HepG2 (cell line): ENCODE measurements around the gene GAS2. TPM values are rescaled to one million over a fixed set of nuclear protein-coding genes. Genes with fewer than 3 reads are reported as not detected.
A peak's percentile ranks its signal among the peaks of the same experiment; 100 is the strongest.

Experiments
- ELF3 ChIP-seq: IDR thresholded peaks from 2 replicates; pipeline ENCODE4 v1.6.1; 2016; ENCODE audit warnings: missing genetic modification reagents, missing compliant biosample characterization
- GABPB1 ChIP-seq: IDR thresholded peaks from 2 replicates; pipeline ENCODE4 v1.6.1; 2016; ENCODE audit warnings: mild to moderate bottlenecking, missing genetic modification reagents, moderate library complexity, missing compliant biosample characterization
- HIVEP1 ChIP-seq: sonication (generic); formaldehyde crosslinking; IDR thresholded peaks from 2 replicates; pipeline ENCODE4 v1.4.0; 2020; ENCODE audit warnings: mild to moderate bottlenecking, missing genetic modification reagents
- LCORL ChIP-seq, 2 experiments: fragments of 450-650 bp in 1 of 2; sonication (generic) in 1 of 2; formaldehyde crosslinking in 1 of 2; IDR thresholded peaks; 2 replicates each; pipeline versions ENCODE4 v1.5.0 to v1.6.1; 2017 to 2020; ENCODE audit warnings: antibody characterized with exemption in 1 of 2, missing genetic modification reagents in 1 of 2
- NFATC3 ChIP-seq: sonication (generic); formaldehyde crosslinking; IDR thresholded peaks from 2 replicates; pipeline ENCODE4 v1.5.1; 2020; ENCODE audit warnings: mild to moderate bottlenecking, missing genetic modification reagents
- ZNF326 ChIP-seq: sonication (generic); formaldehyde crosslinking; IDR thresholded peaks from 2 replicates; pipeline ENCODE4 v1.4.0; 2020; ENCODE audit warnings: missing genetic modification reagents, borderline replicate concordance
- ZNF484 ChIP-seq: sonication (generic); formaldehyde crosslinking; IDR thresholded peaks from 2 replicates; pipeline ENCODE4 v1.5.1; 2020; ENCODE audit warnings: mild to moderate bottlenecking, low read depth, missing genetic modification reagents, borderline replicate concordance
- ZNF598 ChIP-seq: sonication (generic); formaldehyde crosslinking; IDR thresholded peaks from 2 replicates; pipeline ENCODE4 v1.5.1; 2020; ENCODE audit warnings: mild to moderate bottlenecking, missing genetic modification reagents, borderline replicate concordance
- polyA plus RNA-seq, 8 experiments: library from polyadenylated mRNA; depleted of rRNA in 3 of 8; stranded (reverse) in 7 of 8; unstranded in 1 of 8; fragments of >200 nt; fragmentation: Illumina TruSeq in 4 of 8; extraction: Trizol in 4 of 8; gene quantifications; 2 replicates each; pipeline versions ENCODE4 v1.2.1 to v1.2.3, GENCODE V29; 2011 to 2016; ENCODE audit warnings: low read depth in 4 of 8, missing spikeins in 1 of 8, mixed read lengths in 1 of 8; ENCODE audit not compliant: insufficient read depth in 1 of 8
- total RNA-seq, 5 experiments: library from RNA; depleted of rRNA; stranded (reverse); fragments of >200 nt; fragmentation: Illumina TruSeq; extraction: Trizol; gene quantifications; 2 replicates each; pipeline ENCODE4 v1.2.3, GENCODE V29; 2016; ENCODE audit warnings: low read depth in 1 of 5
- TF ChIP-seq, protein P1 (sequence below): sonication (generic); formaldehyde crosslinking; IDR thresholded peaks from 2 replicates; pipeline ENCODE4 v1.9.0; 2022; ENCODE audit warnings: missing genetic modification reagents, mild to moderate bottlenecking, borderline replicate concordance
- TF ChIP-seq, protein P2 (sequence below): sonication (generic); formaldehyde crosslinking; IDR thresholded peaks from 2 replicates; pipeline ENCODE4 v1.5.0; 2020; ENCODE audit warnings: missing genetic modification reagents
- TF ChIP-seq, protein P3 (sequence below): sonication (generic); formaldehyde crosslinking; IDR thresholded peaks from 2 replicates; pipeline ENCODE4 v1.4.0; 2020; ENCODE audit warnings: missing genetic modification reagents
- TF ChIP-seq, protein P4 (sequence below): sonication (generic); formaldehyde crosslinking; IDR thresholded peaks from 2 replicates; pipeline ENCODE4 v1.8.0; 2022; ENCODE audit warnings: missing genetic modification reagents, mild to moderate bottlenecking, moderate library complexity, borderline replicate concordance
- TF ChIP-seq, protein P5 (sequence below): sonication (generic); formaldehyde crosslinking; conservative IDR thresholded peaks from 2 replicates; pipeline ENCODE4 v1.4.0; 2020; ENCODE audit warnings: missing genetic modification reagents
- TF ChIP-seq, protein P6 (sequence below): sonication (generic); formaldehyde crosslinking; IDR thresholded peaks from 2 replicates; pipeline ENCODE4 v1.4.0; 2020; ENCODE audit warnings: missing genetic modification reagents

GAS2 gene
- total and polyA plus RNA-seq, 2 of the 13 experiments (the other 11 are each of a cell fraction or from before 2014, with no cell fraction given), result 26.0 to 85.1 TPM

DNA sequence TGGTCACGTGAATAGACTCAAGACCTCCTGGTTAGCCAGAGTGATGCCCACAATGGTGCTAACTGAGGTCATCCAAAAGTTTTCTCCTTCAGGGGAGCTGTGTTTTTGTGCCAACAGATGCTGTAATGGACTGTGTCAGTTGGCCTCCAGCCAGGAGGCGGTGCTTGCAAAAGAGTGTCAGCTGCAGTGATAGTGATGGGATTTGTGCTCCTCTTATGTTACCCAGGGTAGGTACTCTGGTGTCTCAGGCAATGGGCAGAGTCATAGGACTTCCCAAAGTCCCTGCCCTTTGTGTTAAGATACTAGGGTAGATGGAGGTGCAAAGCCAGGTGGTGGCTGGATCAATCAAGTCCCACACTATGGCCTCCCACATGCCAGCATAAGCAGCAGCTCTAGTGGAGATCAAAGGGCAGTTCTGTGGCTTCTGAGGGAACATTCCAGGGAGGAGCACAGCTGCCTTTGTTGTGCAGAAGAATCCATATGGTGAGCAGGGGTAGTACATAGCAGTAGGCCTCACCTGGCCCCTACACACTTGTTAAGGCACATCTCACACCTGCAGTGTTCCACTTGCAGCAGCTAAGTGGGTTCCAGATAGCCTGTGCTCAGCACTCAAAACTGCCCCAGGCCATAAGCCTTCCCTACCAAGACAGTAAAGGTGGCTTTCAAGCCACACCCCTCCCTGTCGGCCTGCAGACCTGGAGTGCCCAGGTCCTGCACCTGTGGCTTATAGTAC is 31.3 kb upstream of the GAS2 start (continued):
- TF ChIP-seq, protein P1, sequence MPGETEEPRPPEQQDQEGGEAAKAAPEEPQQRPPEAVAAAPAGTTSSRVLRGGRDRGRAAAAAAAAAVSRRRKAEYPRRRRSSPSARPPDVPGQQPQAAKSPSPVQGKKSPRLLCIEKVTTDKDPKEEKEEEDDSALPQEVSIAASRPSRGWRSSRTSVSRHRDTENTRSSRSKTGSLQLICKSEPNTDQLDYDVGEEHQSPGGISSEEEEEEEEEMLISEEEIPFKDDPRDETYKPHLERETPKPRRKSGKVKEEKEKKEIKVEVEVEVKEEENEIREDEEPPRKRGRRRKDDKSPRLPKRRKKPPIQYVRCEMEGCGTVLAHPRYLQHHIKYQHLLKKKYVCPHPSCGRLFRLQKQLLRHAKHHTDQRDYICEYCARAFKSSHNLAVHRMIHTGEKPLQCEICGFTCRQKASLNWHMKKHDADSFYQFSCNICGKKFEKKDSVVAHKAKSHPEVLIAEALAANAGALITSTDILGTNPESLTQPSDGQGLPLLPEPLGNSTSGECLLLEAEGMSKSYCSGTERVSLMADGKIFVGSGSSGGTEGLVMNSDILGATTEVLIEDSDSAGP, result peak; percentile 65
- TF ChIP-seq ZNF598 (CRISPR knock-in tag) (no peak), NFATC3 (CRISPR knock-in tag) (no peak), GABPB1 (CRISPR knock-in tag) (no peak), HIVEP1 (CRISPR knock-in tag) (no peak), ZNF326 (CRISPR knock-in tag) (no peak), ELF3 (CRISPR knock-in tag) (peak; percentile 32; the same call in 1 of the 2 replicates), LCORL (IDR thresholded peaks at IDR 0.05) (no peak), LCORL (CRISPR knock-in tag; IDR thresholded peaks at IDR 0.05) (0 out of 2 replicates have a peak, but pooled peaks have one; percentile 36), ZNF484 (no peak)
- TF ChIP-seq, protein P2, sequence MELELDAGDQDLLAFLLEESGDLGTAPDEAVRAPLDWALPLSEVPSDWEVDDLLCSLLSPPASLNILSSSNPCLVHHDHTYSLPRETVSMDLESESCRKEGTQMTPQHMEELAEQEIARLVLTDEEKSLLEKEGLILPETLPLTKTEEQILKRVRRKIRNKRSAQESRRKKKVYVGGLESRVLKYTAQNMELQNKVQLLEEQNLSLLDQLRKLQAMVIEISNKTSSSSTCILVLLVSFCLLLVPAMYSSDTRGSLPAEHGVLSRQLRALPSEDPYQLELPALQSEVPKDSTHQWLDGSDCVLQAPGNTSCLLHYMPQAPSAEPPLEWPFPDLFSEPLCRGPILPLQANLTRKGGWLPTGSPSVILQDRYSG (CRISPR knock-in tag), result no peak
- TF ChIP-seq, protein P3, sequence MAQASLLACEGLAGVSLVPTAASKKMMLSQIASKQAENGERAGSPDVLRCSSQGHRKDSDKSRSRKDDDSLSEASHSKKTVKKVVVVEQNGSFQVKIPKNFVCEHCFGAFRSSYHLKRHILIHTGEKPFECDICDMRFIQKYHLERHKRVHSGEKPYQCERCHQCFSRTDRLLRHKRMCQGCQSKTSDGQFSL (CRISPR knock-in tag), result no peak
- TF ChIP-seq, protein P4, sequence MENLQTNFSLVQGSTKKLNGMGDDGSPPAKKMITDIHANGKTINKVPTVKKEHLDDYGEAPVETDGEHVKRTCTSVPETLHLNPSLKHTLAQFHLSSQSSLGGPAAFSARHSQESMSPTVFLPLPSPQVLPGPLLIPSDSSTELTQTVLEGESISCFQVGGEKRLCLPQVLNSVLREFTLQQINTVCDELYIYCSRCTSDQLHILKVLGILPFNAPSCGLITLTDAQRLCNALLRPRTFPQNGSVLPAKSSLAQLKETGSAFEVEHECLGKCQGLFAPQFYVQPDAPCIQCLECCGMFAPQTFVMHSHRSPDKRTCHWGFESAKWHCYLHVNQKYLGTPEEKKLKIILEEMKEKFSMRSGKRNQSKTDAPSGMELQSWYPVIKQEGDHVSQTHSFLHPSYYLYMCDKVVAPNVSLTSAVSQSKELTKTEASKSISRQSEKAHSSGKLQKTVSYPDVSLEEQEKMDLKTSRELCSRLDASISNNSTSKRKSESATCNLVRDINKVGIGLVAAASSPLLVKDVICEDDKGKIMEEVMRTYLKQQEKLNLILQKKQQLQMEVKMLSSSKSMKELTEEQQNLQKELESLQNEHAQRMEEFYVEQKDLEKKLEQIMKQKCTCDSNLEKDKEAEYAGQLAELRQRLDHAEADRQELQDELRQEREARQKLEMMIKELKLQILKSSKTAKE (CRISPR knock-in tag), result no peak
- TF ChIP-seq, protein P5, sequence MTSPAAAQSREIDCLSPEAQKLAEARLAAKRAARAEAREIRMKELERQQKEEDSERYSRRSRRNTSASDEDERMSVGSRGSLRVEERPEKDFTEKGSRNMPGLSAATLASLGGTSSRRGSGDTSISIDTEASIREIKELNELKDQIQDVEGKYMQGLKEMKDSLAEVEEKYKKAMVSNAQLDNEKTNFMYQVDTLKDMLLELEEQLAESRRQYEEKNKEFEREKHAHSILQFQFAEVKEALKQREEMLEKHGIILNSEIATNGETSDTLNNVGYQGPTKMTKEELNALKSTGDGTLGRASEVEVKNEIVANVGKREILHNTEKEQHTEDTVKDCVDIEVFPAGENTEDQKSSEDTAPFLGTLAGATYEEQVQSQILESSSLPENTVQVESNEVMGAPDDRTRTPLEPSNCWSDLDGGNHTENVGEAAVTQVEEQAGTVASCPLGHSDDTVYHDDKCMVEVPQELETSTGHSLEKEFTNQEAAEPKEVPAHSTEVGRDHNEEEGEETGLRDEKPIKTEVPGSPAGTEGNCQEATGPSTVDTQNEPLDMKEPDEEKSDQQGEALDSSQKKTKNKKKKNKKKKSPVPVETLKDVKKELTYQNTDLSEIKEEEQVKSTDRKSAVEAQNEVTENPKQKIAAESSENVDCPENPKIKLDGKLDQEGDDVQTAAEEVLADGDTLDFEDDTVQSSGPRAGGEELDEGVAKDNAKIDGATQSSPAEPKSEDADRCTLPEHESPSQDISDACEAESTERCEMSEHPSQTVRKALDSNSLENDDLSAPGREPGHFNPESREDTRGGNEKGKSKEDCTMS, result no peak
- TF ChIP-seq, protein P6, sequence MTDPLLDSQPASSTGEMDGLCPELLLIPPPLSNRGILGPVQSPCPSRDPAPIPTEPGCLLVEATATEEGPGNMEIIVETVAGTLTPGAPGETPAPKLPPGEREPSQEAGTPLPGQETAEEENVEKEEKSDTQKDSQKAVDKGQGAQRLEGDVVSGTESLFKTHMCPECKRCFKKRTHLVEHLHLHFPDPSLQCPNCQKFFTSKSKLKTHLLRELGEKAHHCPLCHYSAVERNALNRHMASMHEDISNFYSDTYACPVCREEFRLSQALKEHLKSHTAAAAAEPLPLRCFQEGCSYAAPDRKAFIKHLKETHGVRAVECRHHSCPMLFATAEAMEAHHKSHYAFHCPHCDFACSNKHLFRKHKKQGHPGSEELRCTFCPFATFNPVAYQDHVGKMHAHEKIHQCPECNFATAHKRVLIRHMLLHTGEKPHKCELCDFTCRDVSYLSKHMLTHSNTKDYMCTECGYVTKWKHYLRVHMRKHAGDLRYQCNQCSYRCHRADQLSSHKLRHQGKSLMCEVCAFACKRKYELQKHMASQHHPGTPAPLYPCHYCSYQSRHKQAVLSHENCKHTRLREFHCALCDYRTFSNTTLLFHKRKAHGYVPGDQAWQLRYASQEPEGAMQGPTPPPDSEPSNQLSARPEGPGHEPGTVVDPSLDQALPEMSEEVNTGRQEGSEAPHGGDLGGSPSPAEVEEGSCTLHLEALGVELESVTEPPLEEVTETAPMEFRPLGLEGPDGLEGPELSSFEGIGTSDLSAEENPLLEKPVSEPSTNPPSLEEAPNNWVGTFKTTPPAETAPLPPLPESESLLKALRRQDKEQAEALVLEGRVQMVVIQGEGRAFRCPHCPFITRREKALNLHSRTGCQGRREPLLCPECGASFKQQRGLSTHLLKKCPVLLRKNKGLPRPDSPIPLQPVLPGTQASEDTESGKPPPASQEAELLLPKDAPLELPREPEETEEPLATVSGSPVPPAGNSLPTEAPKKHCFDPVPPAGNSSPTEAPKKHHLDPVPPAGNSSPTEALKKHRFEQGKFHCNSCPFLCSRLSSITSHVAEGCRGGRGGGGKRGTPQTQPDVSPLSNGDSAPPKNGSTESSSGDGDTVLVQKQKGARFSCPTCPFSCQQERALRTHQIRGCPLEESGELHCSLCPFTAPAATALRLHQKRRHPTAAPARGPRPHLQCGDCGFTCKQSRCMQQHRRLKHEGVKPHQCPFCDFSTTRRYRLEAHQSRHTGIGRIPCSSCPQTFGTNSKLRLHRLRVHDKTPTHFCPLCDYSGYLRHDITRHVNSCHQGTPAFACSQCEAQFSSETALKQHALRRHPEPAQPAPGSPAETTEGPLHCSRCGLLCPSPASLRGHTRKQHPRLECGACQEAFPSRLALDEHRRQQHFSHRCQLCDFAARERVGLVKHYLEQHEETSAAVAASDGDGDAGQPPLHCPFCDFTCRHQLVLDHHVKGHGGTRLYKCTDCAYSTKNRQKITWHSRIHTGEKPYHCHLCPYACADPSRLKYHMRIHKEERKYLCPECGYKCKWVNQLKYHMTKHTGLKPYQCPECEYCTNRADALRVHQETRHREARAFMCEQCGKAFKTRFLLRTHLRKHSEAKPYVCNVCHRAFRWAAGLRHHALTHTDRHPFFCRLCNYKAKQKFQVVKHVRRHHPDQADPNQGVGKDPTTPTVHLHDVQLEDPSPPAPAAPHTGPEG (CRISPR knock-in tag), result no peak
